Measurements from ENCODE around the gene PHACTR1. TPM values are rescaled to one million over a fixed set of nuclear protein-coding genes. Genes with fewer than 3 reads are reported as not detected.

PHACTR1 gene
- 10 to 100 TPM; 12.6 to 17.7 (median 17.1) TPM for total RNA-seq

DNA sequence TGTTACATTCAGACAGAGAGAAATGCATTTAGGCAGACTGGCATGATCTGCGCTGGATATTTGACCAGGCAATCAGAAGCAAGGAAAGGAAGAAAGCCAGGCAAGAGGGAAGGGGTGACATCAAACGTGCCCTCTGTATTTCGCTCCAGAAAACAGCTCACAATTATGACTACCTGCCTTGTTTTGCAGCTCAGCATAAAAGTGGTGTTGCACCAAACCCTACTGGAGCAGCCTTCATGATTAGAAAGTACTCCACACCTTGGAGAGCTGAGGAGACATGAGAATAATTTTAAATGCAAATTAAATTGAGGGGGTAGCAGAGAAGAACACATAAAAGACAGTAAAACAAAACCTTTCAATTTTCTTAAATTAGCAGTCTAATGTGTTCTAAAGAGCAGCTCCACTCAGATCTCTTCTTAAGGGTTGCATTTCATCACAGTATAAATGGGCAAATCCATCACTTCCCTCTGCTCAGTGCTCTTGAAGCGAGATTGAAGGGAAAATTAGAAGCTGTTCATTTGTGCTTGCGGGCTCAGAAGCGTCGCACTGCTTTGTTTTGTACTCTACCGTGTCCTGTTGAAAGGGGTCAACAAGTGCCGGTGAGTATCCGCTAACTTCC, at the start of gene PHACTR1:
Gene PHACTR1 (plus strand): TSS at position 470 of the 619 bp plus-strand sequence.
- DNase-seq (ENCODE audit: low spot score) (no peak), ATAC-seq (ENCODE audit: low FRiP score) (no peak)
- TF ChIP-seq, protein P1, sequence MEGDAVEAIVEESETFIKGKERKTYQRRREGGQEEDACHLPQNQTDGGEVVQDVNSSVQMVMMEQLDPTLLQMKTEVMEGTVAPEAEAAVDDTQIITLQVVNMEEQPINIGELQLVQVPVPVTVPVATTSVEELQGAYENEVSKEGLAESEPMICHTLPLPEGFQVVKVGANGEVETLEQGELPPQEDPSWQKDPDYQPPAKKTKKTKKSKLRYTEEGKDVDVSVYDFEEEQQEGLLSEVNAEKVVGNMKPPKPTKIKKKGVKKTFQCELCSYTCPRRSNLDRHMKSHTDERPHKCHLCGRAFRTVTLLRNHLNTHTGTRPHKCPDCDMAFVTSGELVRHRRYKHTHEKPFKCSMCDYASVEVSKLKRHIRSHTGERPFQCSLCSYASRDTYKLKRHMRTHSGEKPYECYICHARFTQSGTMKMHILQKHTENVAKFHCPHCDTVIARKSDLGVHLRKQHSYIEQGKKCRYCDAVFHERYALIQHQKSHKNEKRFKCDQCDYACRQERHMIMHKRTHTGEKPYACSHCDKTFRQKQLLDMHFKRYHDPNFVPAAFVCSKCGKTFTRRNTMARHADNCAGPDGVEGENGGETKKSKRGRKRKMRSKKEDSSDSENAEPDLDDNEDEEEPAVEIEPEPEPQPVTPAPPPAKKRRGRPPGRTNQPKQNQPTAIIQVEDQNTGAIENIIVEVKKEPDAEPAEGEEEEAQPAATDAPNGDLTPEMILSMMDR (IDR thresholded peaks at IDR 0.05) = no peak

DNA sequence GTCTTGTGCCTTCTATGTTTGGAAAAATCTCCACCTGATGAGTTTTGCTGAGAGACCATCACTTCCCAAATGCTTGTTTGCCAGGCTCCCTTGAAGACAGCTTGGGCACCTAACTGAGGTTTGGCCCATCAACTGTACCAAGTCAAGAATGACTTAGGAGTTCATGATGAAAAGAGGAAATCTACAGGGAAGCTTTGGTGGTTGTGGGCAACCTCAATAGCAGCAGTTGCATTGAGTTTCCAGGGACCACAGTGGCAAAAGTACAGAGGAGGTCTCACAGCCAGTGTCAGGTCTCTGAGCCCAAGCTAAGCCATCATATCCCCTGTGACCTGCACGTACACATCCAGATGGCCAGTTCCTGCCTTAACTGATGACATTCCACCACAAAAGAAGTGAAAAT, 49.7 kb upstream of the PHACTR1 start:
- no peak for DNase-seq (ENCODE audit: low spot score)
- ATAC-seq (ENCODE audit: low FRiP score) = no peak
- TF ChIP-seq, protein P1 (IDR thresholded peaks at IDR 0.05) = no peak

DNA sequence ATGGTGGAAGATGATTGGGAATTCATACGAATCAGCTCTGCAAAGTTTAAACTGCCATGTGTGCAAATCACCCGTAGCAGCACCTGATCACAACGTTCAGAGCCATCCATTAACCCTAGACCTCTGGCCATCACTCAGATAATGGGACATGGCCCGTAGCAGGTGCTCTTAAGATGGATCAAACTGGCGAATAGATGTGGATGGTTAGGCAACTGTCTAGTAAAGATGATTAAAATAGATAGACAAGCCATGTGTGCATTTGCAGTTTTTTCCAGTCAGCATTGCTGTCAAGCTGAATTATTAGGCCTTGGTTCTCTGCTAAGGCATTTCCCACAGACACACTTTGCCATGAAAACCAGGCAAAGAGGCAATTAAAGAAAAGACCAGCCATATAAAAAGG, 40.6 kb upstream of the PHACTR1 start:
- ATAC-seq (ENCODE audit: low FRiP score) = no peak
- TF ChIP-seq, protein P1 (IDR thresholded peaks at IDR 0.05) = no peak
- no peak for DNase-seq (ENCODE audit: low spot score)

DNA sequence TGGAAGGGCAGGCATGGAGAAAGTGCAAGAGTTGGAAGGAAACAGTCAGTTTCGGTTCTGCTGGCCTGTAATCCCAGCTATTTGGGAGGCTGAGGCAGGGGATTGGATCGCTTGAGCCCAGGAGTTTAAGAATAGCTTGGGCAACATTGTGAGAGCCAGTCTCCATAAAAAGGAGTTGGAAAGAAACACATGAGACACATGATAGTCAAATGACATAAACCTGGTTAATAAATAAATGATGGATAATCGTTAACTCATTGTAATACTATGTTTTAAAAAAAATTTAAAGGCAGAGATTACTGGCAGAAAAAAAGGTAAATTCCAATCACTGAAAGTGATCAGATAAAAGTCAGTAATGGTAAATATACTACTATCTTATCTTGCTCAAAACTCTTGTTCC, 37.2 kb upstream of the PHACTR1 start:
- DNase-seq (ENCODE audit: low spot score) (no peak), ATAC-seq (ENCODE audit: low FRiP score) (no peak)
- TF ChIP-seq, protein P1 (IDR thresholded peaks at IDR 0.05) = no peak

DNA sequence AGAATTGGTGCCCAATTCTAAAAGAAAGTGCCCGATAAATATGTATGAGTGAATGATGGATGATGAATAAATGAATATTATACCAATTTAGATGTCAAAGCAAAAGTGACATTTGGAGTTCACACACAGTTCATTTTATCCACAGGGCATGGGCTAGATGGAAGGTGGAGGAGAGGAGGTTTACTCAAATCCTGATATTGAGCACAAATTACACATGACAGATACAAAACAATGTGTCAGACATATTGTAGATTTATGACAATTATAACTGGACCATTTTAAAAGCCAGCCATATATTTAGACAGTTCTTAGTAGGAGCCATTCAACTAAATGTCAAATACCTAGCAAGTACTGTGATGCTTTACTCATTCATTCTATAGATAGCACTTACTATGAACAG, 23.4 kb upstream of the PHACTR1 start:
- no peak for DNase-seq (ENCODE audit: low spot score)
- TF ChIP-seq, protein P1 (IDR thresholded peaks at IDR 0.05) = no peak
- ATAC-seq (ENCODE audit: low FRiP score) = no peak

DNA sequence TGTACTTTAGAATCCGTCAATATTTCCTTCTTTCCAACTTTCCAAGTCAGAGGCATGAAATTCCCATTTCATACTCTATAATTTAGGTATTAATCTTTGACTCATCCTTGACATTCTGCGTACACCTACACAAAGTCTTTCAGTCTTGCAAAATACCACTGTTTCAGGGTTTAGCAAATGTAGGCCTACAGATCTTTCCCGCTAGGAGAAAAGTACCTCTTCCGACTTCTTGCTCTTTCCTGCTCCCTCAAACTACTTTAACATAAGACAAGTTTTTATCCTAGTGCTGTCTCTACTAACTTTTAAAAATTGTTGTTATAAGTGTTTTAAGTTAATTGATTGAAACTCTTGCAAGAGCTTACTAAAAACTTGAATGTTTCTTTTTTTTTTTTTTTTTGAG, 18.3 kb upstream of the PHACTR1 start:
- TF ChIP-seq, protein P1 (IDR thresholded peaks at IDR 0.05) = no peak
- no peak for DNase-seq (ENCODE audit: low spot score)
- no peak for ATAC-seq (ENCODE audit: low FRiP score)

DNA sequence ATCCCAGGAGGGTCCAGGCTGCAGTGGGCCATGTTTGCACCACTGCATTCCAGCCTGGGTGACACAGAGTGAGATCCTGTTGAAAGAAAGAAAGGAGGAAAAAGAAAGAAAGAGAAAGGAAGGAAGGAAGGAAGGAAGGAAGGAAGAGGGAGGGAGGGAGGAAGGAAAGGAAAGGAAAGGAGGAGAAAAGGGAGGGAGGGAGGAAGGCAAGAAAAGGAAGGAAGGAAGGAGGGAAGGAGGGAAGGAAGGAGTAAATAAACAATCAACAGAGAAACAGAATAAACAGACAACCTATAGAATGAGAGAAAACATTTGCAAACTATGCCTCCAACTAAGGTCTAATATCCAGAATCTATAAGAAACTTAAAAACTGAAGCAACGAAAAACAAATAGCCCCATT, 11.6 kb upstream of the PHACTR1 start:
- DNase-seq (ENCODE audit: low spot score) (no peak), ATAC-seq (ENCODE audit: low FRiP score) (no peak)
- TF ChIP-seq, protein P1 (IDR thresholded peaks at IDR 0.05) = no peak
